ENCODE results near the gene CACNA1D.

GRCh38 chr3:53566461-53567145 is 72.2 kb downstream of the CACNA1D start:
- no peak for TF ChIP-seq ELF4 (IDR thresholded peaks at IDR 0.05)
- TF ChIP-seq FOXA1 (IDR thresholded peaks at IDR 0.05): no peak
- TF ChIP-seq PKNOX1 (IDR thresholded peaks at IDR 0.05): no peak
- TF ChIP-seq BHLHE40 (IDR thresholded peaks at IDR 0.05; ENCODE audit: borderline replicate concordance): no peak
- TF ChIP-seq HDGF (IDR thresholded peaks at IDR 0.05; ENCODE audit: borderline replicate concordance): no peak
- TF ChIP-seq FOXK2 (IDR thresholded peaks at IDR 0.05): no peak
- no peak for TF ChIP-seq TARDBP (IDR thresholded peaks at IDR 0.05)
- no peak for TF ChIP-seq LEF1 (IDR thresholded peaks at IDR 0.05; ENCODE audit: borderline replicate concordance)
- TF ChIP-seq FOXM1 (IDR thresholded peaks at IDR 0.05; ENCODE audit: borderline replicate concordance): no peak

All from HEK293T (cell line).